ENCODE measurements around the gene METTL3.

DNA sequence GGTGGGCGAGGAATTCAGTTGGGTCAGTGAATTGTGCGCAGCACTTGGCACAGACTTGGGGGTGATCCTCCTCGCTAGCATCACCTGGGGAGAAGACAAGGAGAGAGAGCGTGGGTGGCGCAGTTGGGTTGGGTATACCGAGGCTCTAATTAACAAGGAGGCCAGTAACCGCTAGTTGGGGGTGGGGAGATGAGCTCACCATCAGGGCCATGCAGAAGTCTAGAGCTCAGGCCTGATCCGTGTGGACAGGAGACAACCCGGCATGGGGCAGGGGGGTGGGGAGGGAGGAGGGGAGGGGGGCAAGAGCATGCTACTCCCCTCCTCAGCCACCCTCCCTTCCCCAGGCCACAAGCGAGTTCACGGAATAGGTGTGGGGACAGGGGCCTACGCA is 14.4 kb upstream of the METTL3 start:
- TF ChIP-seq, protein P1, sequence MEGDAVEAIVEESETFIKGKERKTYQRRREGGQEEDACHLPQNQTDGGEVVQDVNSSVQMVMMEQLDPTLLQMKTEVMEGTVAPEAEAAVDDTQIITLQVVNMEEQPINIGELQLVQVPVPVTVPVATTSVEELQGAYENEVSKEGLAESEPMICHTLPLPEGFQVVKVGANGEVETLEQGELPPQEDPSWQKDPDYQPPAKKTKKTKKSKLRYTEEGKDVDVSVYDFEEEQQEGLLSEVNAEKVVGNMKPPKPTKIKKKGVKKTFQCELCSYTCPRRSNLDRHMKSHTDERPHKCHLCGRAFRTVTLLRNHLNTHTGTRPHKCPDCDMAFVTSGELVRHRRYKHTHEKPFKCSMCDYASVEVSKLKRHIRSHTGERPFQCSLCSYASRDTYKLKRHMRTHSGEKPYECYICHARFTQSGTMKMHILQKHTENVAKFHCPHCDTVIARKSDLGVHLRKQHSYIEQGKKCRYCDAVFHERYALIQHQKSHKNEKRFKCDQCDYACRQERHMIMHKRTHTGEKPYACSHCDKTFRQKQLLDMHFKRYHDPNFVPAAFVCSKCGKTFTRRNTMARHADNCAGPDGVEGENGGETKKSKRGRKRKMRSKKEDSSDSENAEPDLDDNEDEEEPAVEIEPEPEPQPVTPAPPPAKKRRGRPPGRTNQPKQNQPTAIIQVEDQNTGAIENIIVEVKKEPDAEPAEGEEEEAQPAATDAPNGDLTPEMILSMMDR (IDR thresholded peaks at IDR 0.05; ENCODE audit: control extremely low read depth in 1 of 3, insufficient read depth in 1 of 3, low read depth in 1 of 3, low read length in 3 of 3), result no peak
- TF ChIP-seq, protein P2, sequence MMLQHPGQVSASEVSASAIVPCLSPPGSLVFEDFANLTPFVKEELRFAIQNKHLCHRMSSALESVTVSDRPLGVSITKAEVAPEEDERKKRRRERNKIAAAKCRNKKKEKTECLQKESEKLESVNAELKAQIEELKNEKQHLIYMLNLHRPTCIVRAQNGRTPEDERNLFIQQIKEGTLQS (IDR thresholded peaks at IDR 0.05; ENCODE audit: insufficient read depth, low read depth, low read length), result no peak
- TF ChIP-seq POLR2A (IDR thresholded peaks at IDR 0.05; ENCODE audit: control extremely low read depth in 1 of 2, low read depth in 2 of 2, low read length in 2 of 2) (no peak), ZNF274 (IDR thresholded peaks at IDR 0.05; ENCODE audit: borderline replicate concordance, extremely low read depth, low read length) (no peak), CHD2 (IDR thresholded peaks at IDR 0.05; ENCODE audit: low read length) (no peak), PHF8 (conservative IDR thresholded peaks at IDR 0.05; ENCODE audit: low read depth, low read length) (no peak), CBX5 (IDR thresholded peaks at IDR 0.05; ENCODE audit: low read depth, low read length) (no peak)
